ENCODE measurements around the gene PTMA.
A peak's percentile ranks its signal among the peaks of the same experiment; 100 is the strongest.

Gene PTMA

DNA sequence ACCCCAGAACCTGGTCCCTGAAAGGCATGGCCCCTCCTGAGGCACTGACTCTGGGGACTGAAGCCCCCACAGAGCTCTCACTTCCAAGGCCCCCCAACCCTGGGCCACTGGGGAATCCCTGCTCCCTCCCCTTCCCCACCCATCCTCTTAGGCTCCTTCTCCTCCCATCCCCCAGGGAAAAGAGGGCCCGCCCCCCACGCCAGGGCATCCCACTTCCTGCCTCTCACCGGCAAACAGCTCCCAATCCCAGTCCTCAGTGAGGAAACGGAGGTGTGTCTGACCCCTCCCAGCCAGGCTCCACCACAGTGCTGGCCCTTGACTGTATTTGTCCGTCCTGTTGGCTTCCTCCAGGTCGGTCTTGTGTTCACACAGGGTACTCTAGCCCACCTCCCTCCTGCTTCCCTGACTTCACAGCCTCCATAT, 35.0 kb upstream of the PTMA start:
- Histone ChIP-seq H3K9ac (ENCODE audit: low read length) (peak overlapping the region; percentile 99), H2AFZ (ENCODE audit: low read depth, low read length, severe bottlenecking) (no peak overlapping the region), H3F3A (ENCODE audit: insufficient read depth) (peaks cover 63% of the 10 kb centered on the region), H3K36me3 (ENCODE audit: low read length) (no peaks in the 10 kb centered on the region), H3K27ac (ENCODE audit: low read depth, low read length) (peak overlapping the region; percentile 100), H3K27me3 (ENCODE audit: low read length) (no peaks in the 10 kb centered on the region), H3K79me2 (ENCODE audit: insufficient read depth, low read length) (0 out of 2 replicates have a peak, but pooled peaks cover 5% of the 10 kb centered on the region), H3K9me2 (replicated peaks; ENCODE audit: insufficient read depth, low read length) (no peaks in the 10 kb centered on the region), H4K20me1 (ENCODE audit: low read depth, low read length) (no peaks in the 10 kb centered on the region), H3K4me3 (ENCODE audit: insufficient read depth, low read length, poor library complexity, severe bottlenecking) (peak overlapping the region; percentile 33), H3K9me3 (ENCODE audit: insufficient read depth, low read length) (no peaks in the 10 kb centered on the region), H3K4me2 (ENCODE audit: low read depth, low read length, poor library complexity, severe bottlenecking) (peak overlapping the region; percentile 97)
- TF ChIP-seq CTCF (IDR thresholded peaks at IDR 0.05; ENCODE audit: insufficient read depth, low read length, poor library complexity, severe bottlenecking) (no peak), EZH2phosphoT487 (conservative IDR thresholded peaks at IDR 0.05; ENCODE audit: low read length) (no peak)

GRCh38 chr2:231674587-231675338, 33.6 kb upstream of the PTMA start:
- no peaks in the 10 kb centered on the region for H3K36me3 ChIP-seq (ENCODE audit: low read length)
- peak overlapping the region; percentile 100 for H3K27ac ChIP-seq (ENCODE audit: low read depth, low read length)
- H3K4me2 ChIP-seq (ENCODE audit: low read depth, low read length, poor library complexity, severe bottlenecking) = peak overlapping the region; percentile 97
- H3K27me3 ChIP-seq (ENCODE audit: low read length) = no peaks in the 10 kb centered on the region
- H3K9ac ChIP-seq (ENCODE audit: low read length) = peak overlapping the region; percentile 99
- H2AFZ ChIP-seq (ENCODE audit: low read depth, low read length, severe bottlenecking) = no peak overlapping the region
- no peaks in the 10 kb centered on the region for H3K9me3 ChIP-seq (ENCODE audit: insufficient read depth, low read length)
- H3K4me3 ChIP-seq (ENCODE audit: insufficient read depth, low read length, poor library complexity, severe bottlenecking) = no peak overlapping the region
- H3F3A ChIP-seq (ENCODE audit: insufficient read depth) = peaks cover 70% of the 10 kb centered on the region
- H4K20me1 ChIP-seq (ENCODE audit: low read depth, low read length) = no peaks in the 10 kb centered on the region
- no peaks in the 10 kb centered on the region for H3K9me2 ChIP-seq (replicated peaks; ENCODE audit: insufficient read depth, low read length)
- H3K79me2 ChIP-seq (ENCODE audit: insufficient read depth, low read length) = 0 out of 2 replicates have a peak, but pooled peaks cover 5% of the 10 kb centered on the region
- peak; percentile 92 for TF ChIP-seq CTCF (IDR thresholded peaks at IDR 0.05; ENCODE audit: insufficient read depth, low read length, poor library complexity, severe bottlenecking)
- TF ChIP-seq EZH2phosphoT487 (conservative IDR thresholded peaks at IDR 0.05; ENCODE audit: low read length) = no peak

- H3K9me3 ChIP-seq (ENCODE audit: insufficient read depth, low read length) = no peaks in the 10 kb centered on the region
- no peak for TF ChIP-seq EZH2phosphoT487 (conservative IDR thresholded peaks at IDR 0.05; ENCODE audit: low read length)
- TF ChIP-seq CTCF (IDR thresholded peaks at IDR 0.05; ENCODE audit: insufficient read depth, low read length, poor library complexity, severe bottlenecking) = no peak
- no peaks in the 10 kb centered on the region for H4K20me1 ChIP-seq (ENCODE audit: low read depth, low read length)
- H3K79me2 ChIP-seq (ENCODE audit: insufficient read depth, low read length) = peaks cover 3% of the 10 kb centered on the region; the same call in 1 of the 2 replicates
- no peaks in the 10 kb centered on the region for H3K36me3 ChIP-seq (ENCODE audit: low read length)
- no peaks in the 10 kb centered on the region for H3K9me2 ChIP-seq (replicated peaks; ENCODE audit: insufficient read depth, low read length)
- H3K4me3 ChIP-seq (ENCODE audit: insufficient read depth, low read length, poor library complexity, severe bottlenecking) = no peak overlapping the region
- H2AFZ ChIP-seq (ENCODE audit: low read depth, low read length, severe bottlenecking) = no peak overlapping the region
- H3K27ac ChIP-seq (ENCODE audit: low read depth, low read length) = peak overlapping the region; percentile 100
- no peaks in the 10 kb centered on the region for H3K27me3 ChIP-seq (ENCODE audit: low read length)
- H3K9ac ChIP-seq (ENCODE audit: low read length) = peak overlapping the region; percentile 52
- peaks cover 81% of the 10 kb centered on the region for H3F3A ChIP-seq (ENCODE audit: insufficient read depth)
- H3K4me2 ChIP-seq (ENCODE audit: low read depth, low read length, poor library complexity, severe bottlenecking) = peak overlapping the region; percentile 97
These were observed 32.1 kb upstream of the PTMA start for GRCh38 chr2:231676243-231676642.
